Loucy (cell line): Measurements from ENCODE around the gene ZFR2.

Experiments used
- CTCF ChIP-seq: fragments of 200-600 bp; sonication (generic); conservative IDR thresholded peaks from 2 replicates; pipeline ENCODE4 v1.5.1; 2014; ENCODE audit warnings: mild to moderate bottlenecking, antibody characterized with exemption, low read length
- EZH2phosphoT487 ChIP-seq: fragments of 200-600 bp; IDR thresholded peaks from 2 replicates; pipeline ENCODE4 v1.6.1; 2018; ENCODE audit warnings: antibody characterized with exemption, mild to moderate bottlenecking, moderate library complexity, borderline replicate concordance

GRCh38 chr19:3882041-3882384 is 13.2 kb upstream of the ZFR2 start:
- TF ChIP-seq EZH2phosphoT487 = no peak
- TF ChIP-seq CTCF = no peak
